Measurements from ENCODE around the gene CDH1. TPM values are rescaled to one million over a fixed set of nuclear protein-coding genes. Genes with fewer than 3 reads are reported as not detected.
"Not testable (repeated sequence)": the region's sequence is repeated elsewhere in the genome, so short reads cannot be mapped to it uniquely, and the experiment has no call there.

CDH1 gene
- total RNA-seq, 2 donors from 2014 or later, result 1.1 TPM; not detected in 1

DNA sequence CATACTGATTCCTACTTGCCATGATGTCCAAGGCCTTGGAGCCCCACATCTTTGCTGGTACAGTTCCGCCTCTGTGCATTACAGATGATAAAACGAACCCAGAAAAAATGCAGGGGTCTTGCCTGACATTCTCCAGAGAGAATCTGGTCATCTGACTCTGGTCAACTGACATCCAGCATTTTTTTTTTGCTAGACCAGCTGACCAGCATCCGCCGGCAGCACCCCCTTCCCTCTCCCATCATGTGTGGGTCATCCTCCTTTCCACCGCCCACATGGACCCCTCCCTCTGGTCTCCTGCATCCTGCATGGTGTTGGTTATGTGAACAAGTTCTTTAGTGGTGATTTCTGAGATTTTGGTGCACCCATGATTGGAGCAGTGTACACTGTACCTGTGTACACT lies 47.1 kb downstream of the CDH1 start:
- TF ChIP-seq CTCF (IDR thresholded peaks at IDR 0.05), result no peak
- H3K9me3 ChIP-seq, result no peaks in the 10 kb centered on the region
- H3K4me3 ChIP-seq, result no peak overlapping the region
- H3K27ac ChIP-seq, result no peak overlapping the region
- no peaks in the 10 kb centered on the region for H3K36me3 ChIP-seq
- H3K4me1 ChIP-seq (ENCODE audit: control insufficient read depth in 1 of 2, low read depth in 2 of 2), result no peaks in the 10 kb centered on the region
- DNase-seq (ENCODE audit: low spot score) (no peak), ATAC-seq (ENCODE audit: insufficient number of reproducible peaks, low FRiP score, low read depth) (no peak)
- no peaks in the 10 kb centered on the region for H3K27me3 ChIP-seq (replicated peaks; ENCODE audit: insufficient read depth)

- Histone ChIP-seq H3K27me3 (replicated peaks; ENCODE audit: insufficient read depth) (no peaks in the 10 kb centered on the region), H3K27ac (no peak overlapping the region), H3K9me3 (no peaks in the 10 kb centered on the region), H3K4me3 (no peak overlapping the region), H3K36me3 (no peaks in the 10 kb centered on the region), H3K4me1 (ENCODE audit: control insufficient read depth in 1 of 2, low read depth in 2 of 2) (no peaks in the 10 kb centered on the region)
- no peak for DNase-seq (ENCODE audit: low spot score)
- no peak for TF ChIP-seq CTCF (IDR thresholded peaks at IDR 0.05)
- no peak for ATAC-seq (ENCODE audit: insufficient number of reproducible peaks, low FRiP score, low read depth)
Observed at GRCh38 chr16:68784721-68785120, 47.6 kb downstream of the CDH1 start.

- no peak for TF ChIP-seq CTCF (IDR thresholded peaks at IDR 0.05)
Observed at GRCh38 chr16:68785715-68786114, 48.6 kb downstream of the CDH1 start.

GRCh38 chr16:68786685-68787418 lies 49.8 kb downstream of the CDH1 start:
- TF ChIP-seq CTCF (IDR thresholded peaks at IDR 0.05), result no peak
- H3K9me3 ChIP-seq, result no peaks in the 10 kb centered on the region
- no peak for ATAC-seq (ENCODE audit: insufficient number of reproducible peaks, low FRiP score, low read depth)
- no peaks in the 10 kb centered on the region for H3K27me3 ChIP-seq (replicated peaks; ENCODE audit: insufficient read depth)
- H3K4me1 ChIP-seq (ENCODE audit: control insufficient read depth in 1 of 2, low read depth in 2 of 2), result no peaks in the 10 kb centered on the region
- no peak for DNase-seq (ENCODE audit: low spot score)
- no peaks in the 10 kb centered on the region for H3K36me3 ChIP-seq
- H3K27ac ChIP-seq, result no peak overlapping the region
- no peak overlapping the region for H3K4me3 ChIP-seq

More at GRCh38 chr16:68785715-68786114, 48.6 kb downstream of the CDH1 start:
- DNase-seq (ENCODE audit: low spot score) (no peak), ATAC-seq (ENCODE audit: insufficient number of reproducible peaks, low FRiP score, low read depth) (no peak)
- no peaks in the 10 kb centered on the region for H3K9me3 ChIP-seq
- no peaks in the 10 kb centered on the region for H3K36me3 ChIP-seq
- H3K27me3 ChIP-seq (replicated peaks; ENCODE audit: insufficient read depth), result no peaks in the 10 kb centered on the region
- H3K4me1 ChIP-seq (ENCODE audit: control insufficient read depth in 1 of 2, low read depth in 2 of 2), result no peaks in the 10 kb centered on the region
- no peak overlapping the region for H3K27ac ChIP-seq
- no peak overlapping the region for H3K4me3 ChIP-seq

- H3K27ac ChIP-seq; H3K4me1 ChIP-seq (ENCODE audit: control insufficient read depth in 1 of 2, low read depth in 2 of 2): not testable (repeated sequence)
Observed at GRCh38 chr16:68787419-68787807, 50.3 kb downstream of the CDH1 start.

More at GRCh38 chr16:68787419-68787807, 50.3 kb downstream of the CDH1 start:
- not testable (repeated sequence) for H3K9me3 ChIP-seq; H3K4me3 ChIP-seq; H3K27me3 ChIP-seq (replicated peaks; ENCODE audit: insufficient read depth); DNase-seq (ENCODE audit: low spot score); ATAC-seq (ENCODE audit: insufficient number of reproducible peaks, low FRiP score, low read depth); H3K36me3 ChIP-seq

Data from thoracic aorta (tissue), 2 donors.